Loucy (cell line): ENCODE results near the gene TMEM51.

Experiments
- H2AFZ ChIP-seq: fragments of 200-600 bp; sonication (generic); 2 replicates; pipeline ENCODE4 v1.6.0; 2016; ENCODE audit warnings: antibody characterized with exemption, mild to moderate bottlenecking, low read length, moderate library complexity
- H3F3A ChIP-seq: fragments of 200-600 bp; 2 replicates; pipeline ENCODE4 v1.6.0; 2016; ENCODE audit warnings: antibody characterized with exemption, low read depth, mild to moderate bottlenecking
- H3K27me3 ChIP-seq: fragments of 200-600 bp; sonication (generic); 2 replicates; pipeline ENCODE4 v1.6.1; 2014; ENCODE audit warnings: low read length, mild to moderate bottlenecking; ENCODE audit not compliant: insufficient read depth, poor library complexity, severe bottlenecking
- H3K36me3 ChIP-seq: fragments of 200-600 bp; sonication (generic); 2 replicates; pipeline ENCODE4 v1.6.1; 2016; ENCODE audit warnings: low read length; ENCODE audit not compliant: insufficient read depth
- H3K4me1 ChIP-seq: fragments of 200-600 bp; sonication (generic); 2 replicates; pipeline ENCODE4 v1.5.1; 2014; ENCODE audit warnings: low read length, mild to moderate bottlenecking; ENCODE audit not compliant: insufficient read depth, poor library complexity, severe bottlenecking
- H3K4me2 ChIP-seq: fragments of 200-600 bp; sonication (generic); 2 replicates; pipeline ENCODE4 v1.6.0; 2014; ENCODE audit warnings: antibody characterized with exemption, low read length, low read depth, mild to moderate bottlenecking; ENCODE audit not compliant: poor library complexity, severe bottlenecking
- H3K4me3 ChIP-seq: fragments of 200-600 bp; sonication (generic); 2 replicates; pipeline ENCODE4 v1.5.1; 2014; ENCODE audit warnings: low read length, mild to moderate bottlenecking, mixed read lengths; ENCODE audit not compliant: poor library complexity, severe bottlenecking
- H3K79me2 ChIP-seq: fragments of 200-600 bp; sonication (generic); 2 replicates; pipeline ENCODE4 v1.6.1; 2014; ENCODE audit warnings: low read length; ENCODE audit not compliant: insufficient read depth
- H3K9ac ChIP-seq: fragments of 200-600 bp; sonication (generic); 2 replicates; pipeline ENCODE4 v1.6.0; 2014; ENCODE audit warnings: mild to moderate bottlenecking, low read depth, low read length, moderate library complexity; ENCODE audit not compliant: poor library complexity, severe bottlenecking
- H3K9me2 ChIP-seq: fragments of 200-600 bp; sonication (generic); replicated peaks from 2 replicates; pipeline ENCODE4 v1.6.1; 2016; ENCODE audit warnings: low read depth, low read length, mixed read lengths
- H3K9me3 ChIP-seq: fragments of 200-600 bp; sonication (generic); 2 replicates; pipeline ENCODE4 v1.6.1; 2014; ENCODE audit warnings: mild to moderate bottlenecking, antibody characterized with exemption, low read length, low read depth; ENCODE audit not compliant: insufficient read depth
- H4K20me1 ChIP-seq: fragments of 200-600 bp; sonication (generic); 2 replicates; pipeline ENCODE4 v1.6.0; 2014; ENCODE audit warnings: antibody characterized with exemption, low read length, mild to moderate bottlenecking; ENCODE audit not compliant: insufficient read depth, poor library complexity, severe bottlenecking
- EZH2phosphoT487 ChIP-seq: fragments of 200-600 bp; IDR thresholded peaks from 2 replicates; pipeline ENCODE4 v1.6.1; 2018; ENCODE audit warnings: antibody characterized with exemption, mild to moderate bottlenecking, moderate library complexity, borderline replicate concordance
- TF ChIP-seq, protein P1 (sequence below): fragments of 200-600 bp; sonication (generic); conservative IDR thresholded peaks from 2 replicates; pipeline ENCODE4 v1.5.1; 2014; ENCODE audit warnings: mild to moderate bottlenecking, antibody characterized with exemption, low read length

Gene TMEM51

DNA sequence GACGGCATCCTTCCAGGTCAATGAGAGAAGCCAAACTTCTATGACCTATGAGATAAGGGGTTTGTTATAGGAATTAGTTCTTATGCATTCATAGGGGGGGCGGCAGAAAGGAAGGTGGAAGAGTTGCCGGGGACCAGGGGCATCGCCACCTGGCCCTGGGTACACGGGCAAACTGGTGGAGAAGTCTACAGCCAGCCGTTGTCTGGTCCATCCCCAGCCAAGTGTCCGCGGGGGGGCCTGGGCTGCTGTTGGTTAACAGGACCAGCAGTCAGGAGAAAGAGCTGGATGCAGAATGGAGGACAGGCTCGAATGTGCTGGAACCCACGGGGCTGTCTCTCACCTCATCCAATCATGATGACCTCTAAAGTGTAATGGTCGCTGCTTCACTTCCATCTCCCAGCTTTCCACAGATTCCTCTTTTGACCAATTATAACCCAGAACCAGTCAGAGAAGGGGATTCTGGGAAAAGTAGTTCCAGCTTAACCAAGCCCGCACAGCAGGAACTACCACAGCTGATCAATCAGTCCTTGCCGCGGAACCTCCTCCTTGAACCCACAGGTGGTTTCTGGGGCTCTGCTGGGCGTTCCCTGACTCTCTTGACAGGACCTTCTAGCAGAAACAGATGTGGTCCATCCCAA, 17.8 kb downstream of the TMEM51 start:
- Histone ChIP-seq H3F3A (no peaks in the 10 kb centered on the region), H3K36me3 (no peaks in the 10 kb centered on the region), H3K9me2 (no peaks in the 10 kb centered on the region), H3K27me3 (no peaks in the 10 kb centered on the region), H2AFZ (no peak overlapping the region), H4K20me1 (no peaks in the 10 kb centered on the region), H3K4me2 (no peak overlapping the region), H3K9me3 (no peaks in the 10 kb centered on the region), H3K4me3 (no peak overlapping the region), H3K9ac (no peak overlapping the region), H3K79me2 (no peaks in the 10 kb centered on the region), H3K4me1 (no peaks in the 10 kb centered on the region)
- TF ChIP-seq EZH2phosphoT487 = no peak
- TF ChIP-seq, protein P1, sequence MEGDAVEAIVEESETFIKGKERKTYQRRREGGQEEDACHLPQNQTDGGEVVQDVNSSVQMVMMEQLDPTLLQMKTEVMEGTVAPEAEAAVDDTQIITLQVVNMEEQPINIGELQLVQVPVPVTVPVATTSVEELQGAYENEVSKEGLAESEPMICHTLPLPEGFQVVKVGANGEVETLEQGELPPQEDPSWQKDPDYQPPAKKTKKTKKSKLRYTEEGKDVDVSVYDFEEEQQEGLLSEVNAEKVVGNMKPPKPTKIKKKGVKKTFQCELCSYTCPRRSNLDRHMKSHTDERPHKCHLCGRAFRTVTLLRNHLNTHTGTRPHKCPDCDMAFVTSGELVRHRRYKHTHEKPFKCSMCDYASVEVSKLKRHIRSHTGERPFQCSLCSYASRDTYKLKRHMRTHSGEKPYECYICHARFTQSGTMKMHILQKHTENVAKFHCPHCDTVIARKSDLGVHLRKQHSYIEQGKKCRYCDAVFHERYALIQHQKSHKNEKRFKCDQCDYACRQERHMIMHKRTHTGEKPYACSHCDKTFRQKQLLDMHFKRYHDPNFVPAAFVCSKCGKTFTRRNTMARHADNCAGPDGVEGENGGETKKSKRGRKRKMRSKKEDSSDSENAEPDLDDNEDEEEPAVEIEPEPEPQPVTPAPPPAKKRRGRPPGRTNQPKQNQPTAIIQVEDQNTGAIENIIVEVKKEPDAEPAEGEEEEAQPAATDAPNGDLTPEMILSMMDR = no peak

DNA sequence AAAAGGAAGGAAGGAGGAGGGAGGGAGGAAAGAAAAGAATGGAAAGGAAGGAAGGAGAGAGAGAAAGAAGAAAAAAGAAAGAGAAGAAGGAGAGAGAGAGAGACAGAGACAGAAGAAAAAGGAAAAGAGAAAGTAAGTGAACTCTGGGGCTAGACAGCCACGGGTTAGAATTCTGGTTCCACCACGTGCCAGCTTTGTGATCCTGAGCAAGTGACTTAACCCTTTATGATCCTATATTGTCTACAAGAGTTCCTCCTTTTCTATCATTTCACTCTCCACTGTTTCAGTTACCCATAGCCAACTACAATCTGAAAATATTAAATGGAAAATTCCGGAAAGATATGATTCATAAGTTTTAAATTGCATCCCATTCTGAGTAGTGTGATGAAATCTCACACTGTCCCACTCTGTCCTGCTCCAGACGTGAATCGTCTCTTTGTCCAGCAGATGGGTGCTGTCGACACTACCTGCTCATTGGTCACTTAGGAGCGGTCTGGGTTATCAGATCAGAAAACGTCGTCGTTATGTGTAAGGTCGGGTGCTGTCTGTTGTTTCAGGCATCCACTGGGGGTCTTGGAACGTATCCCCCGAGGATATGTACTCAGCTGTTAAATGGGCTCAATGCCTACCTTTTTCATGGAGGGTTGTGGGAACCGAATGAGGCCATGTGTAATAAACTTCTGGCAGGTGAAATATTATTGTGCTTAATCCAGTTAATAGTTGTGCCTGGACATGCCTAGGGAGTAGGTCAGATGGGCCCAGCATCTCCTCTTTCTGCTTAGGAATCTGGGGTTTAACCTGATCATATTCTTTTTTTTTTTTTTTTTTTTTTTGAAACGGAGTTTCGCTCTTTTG, 19.1 kb downstream of the TMEM51 start:
- H3K4me3 ChIP-seq = no peak overlapping the region
- H3F3A ChIP-seq = no peaks in the 10 kb centered on the region
- H3K4me2 ChIP-seq = no peak overlapping the region
- H3K4me1 ChIP-seq = no peaks in the 10 kb centered on the region
- H3K27me3 ChIP-seq = no peaks in the 10 kb centered on the region
- no peaks in the 10 kb centered on the region for H3K9me3 ChIP-seq
- no peaks in the 10 kb centered on the region for H3K36me3 ChIP-seq
- H4K20me1 ChIP-seq = no peaks in the 10 kb centered on the region
- no peaks in the 10 kb centered on the region for H3K9me2 ChIP-seq
- H2AFZ ChIP-seq = no peak overlapping the region
- H3K9ac ChIP-seq = no peak overlapping the region
- no peak for TF ChIP-seq EZH2phosphoT487
- TF ChIP-seq, protein P1 = no peak
- no peaks in the 10 kb centered on the region for H3K79me2 ChIP-seq

DNA sequence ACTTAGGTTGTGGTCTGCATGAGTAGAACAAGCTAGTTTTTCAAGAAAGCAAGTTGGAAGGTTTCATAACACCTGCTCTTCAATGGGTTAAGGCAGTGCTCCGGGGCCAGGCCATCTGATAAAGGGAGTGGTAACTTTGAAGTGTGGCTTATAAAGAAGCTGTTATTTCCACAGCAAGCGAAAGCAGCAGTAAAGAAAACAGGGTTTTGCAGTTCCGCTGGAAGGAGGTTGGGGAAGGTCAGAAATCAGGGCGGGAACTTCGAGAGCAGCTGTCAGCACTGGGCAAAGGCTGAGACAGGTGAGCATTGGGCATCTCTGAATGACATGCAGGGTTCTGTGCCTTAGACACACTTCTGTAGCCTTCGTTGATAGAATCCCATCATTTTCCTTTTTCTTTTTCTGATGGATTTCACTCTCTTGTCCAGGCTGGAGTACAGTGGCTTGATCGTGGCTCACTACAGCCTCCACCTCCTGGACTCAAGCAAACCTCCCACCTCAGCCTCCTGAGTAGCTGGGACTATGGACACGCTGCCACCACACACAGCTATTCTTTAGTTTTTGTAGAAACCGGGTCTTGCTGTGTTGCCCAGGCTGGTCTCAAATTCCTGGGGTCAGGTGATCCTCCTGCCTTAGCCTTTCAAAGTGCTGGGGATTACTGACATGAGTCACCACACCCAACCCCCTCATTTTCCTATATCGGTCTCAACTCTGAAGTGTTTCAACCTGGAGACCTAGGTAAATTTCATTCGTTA, 20.5 kb downstream of the TMEM51 start:
- Histone ChIP-seq H3F3A (no peaks in the 10 kb centered on the region), H3K9me3 (no peaks in the 10 kb centered on the region), H3K9ac (no peak overlapping the region), H3K79me2 (no peaks in the 10 kb centered on the region), H3K4me2 (no peak overlapping the region), H3K4me1 (no peaks in the 10 kb centered on the region), H2AFZ (no peak overlapping the region), H3K36me3 (no peaks in the 10 kb centered on the region), H3K4me3 (no peak overlapping the region), H3K27me3 (no peaks in the 10 kb centered on the region), H4K20me1 (no peaks in the 10 kb centered on the region), H3K9me2 (no peaks in the 10 kb centered on the region)
- no peak for TF ChIP-seq EZH2phosphoT487
- TF ChIP-seq, protein P1 = no peak
